HUES48 (cell line): ENCODE data around the gene MAP4.

Experiments used
- H3K27ac ChIP-seq: one replicate; pipeline ENCODE4 v1.7.0; 2013; ENCODE audit warnings: low read depth, low read length, inconsistent platforms
- H3K27me3 ChIP-seq: 2 replicates; pipeline ENCODE4 v1.6.1; 2013; ENCODE audit warnings: mild to moderate bottlenecking, low read length; ENCODE audit not compliant: control insufficient read depth, insufficient read depth
- H3K36me3 ChIP-seq: 2 replicates; pipeline ENCODE4 v1.6.1; 2013; ENCODE audit warnings: low read length; ENCODE audit not compliant: control insufficient read depth, insufficient read depth
- H3K4me1 ChIP-seq: 2 replicates; pipeline ENCODE4 v1.6.1; 2013; ENCODE audit warnings: mild to moderate bottlenecking, low read length; ENCODE audit not compliant: control insufficient read depth, insufficient read depth
- H3K4me3 ChIP-seq: 2 replicates; pipeline ENCODE4 v1.5.1; 2013; ENCODE audit warnings: mild to moderate bottlenecking, low read depth, low read length
- H3K9ac ChIP-seq: 2 replicates; pipeline ENCODE4 v1.6.1; 2013; ENCODE audit warnings: mild to moderate bottlenecking, low read depth, low read length, moderate library complexity
- H3K9me3 ChIP-seq: 2 replicates; pipeline ENCODE4 v1.6.1; 2013; ENCODE audit warnings: low read length; ENCODE audit not compliant: control insufficient read depth, insufficient read depth

MAP4 gene

DNA sequence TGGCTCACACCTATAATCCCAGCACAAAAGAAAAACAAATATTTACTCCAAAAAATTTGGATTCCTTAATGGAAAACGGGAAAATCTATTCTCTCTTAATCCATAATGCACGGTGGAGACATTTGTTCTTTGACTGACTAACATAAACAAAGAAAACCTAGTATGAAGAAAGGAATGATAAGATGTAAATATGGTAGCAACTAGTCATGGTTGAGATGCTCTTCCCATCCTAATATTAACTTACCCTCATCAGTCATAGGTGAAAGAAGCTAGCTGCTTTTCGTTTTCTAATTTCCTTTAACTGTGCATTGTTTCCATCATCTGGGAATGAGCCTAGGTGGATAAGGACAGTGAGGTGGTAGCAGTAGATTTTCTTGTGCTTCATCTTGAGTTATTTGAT is 22.0 kb downstream of the MAP4 start:
- Histone ChIP-seq H3K9me3 (no peaks in the 10 kb centered on the region), H3K9ac (no peak overlapping the region), H3K27ac (no peak overlapping the region), H3K36me3 (peaks cover 35% of the 10 kb centered on the region; the same call in 1 of the 2 replicates), H3K27me3 (no peaks in the 10 kb centered on the region), H3K4me3 (no peak overlapping the region), H3K4me1 (peaks cover 11% of the 10 kb centered on the region)

DNA sequence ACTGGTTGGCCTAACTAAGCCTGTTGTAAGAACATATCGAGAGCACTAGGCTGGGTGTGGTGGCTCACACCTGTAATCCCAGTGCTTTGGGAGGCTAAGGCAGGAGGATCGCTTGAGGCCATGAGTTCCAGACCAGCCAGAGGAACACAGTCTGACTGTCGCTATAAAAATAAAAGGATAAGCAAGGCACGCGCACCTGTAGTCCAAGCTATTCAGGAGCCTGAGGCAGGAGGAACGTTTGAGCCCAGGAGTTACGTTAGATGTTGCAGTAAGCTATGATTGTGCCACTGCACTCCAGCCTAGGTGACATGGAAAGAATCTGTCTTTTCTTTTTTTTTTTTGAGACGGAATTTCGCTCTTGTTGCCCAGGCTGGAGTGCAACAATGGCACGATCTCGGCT is 24.9 kb downstream of the MAP4 start:
- Histone ChIP-seq H3K4me1 (peaks cover 4% of the 10 kb centered on the region), H3K36me3 (peaks cover 34% of the 10 kb centered on the region), H3K27ac (no peak overlapping the region), H3K27me3 (no peaks in the 10 kb centered on the region), H3K9me3 (no peaks in the 10 kb centered on the region), H3K9ac (no peak overlapping the region), H3K4me3 (no peak overlapping the region)

DNA sequence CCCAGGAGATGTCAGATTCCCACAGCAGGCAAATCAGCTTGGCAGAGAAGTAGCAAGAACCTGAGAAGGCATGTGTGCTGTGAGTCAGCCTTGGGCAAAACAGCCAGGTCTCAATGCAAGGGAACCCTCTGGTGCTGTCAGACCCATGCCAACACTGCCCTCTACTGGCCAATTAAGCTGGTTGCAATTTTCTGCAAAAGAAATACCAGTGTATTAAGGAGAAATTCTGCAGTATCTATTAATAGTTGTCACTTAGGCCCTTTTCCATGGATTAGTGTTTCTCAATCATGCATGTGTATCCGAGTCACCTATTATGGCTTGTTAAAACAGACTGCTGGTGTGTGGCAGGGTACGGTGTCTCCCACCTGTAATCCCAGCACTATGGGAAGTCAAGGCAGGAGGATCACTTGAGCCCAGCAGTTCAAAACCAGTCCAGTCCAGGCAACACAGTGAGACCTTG is 26.2 kb downstream of the MAP4 start:
- H3K9ac ChIP-seq: no peak overlapping the region
- peaks cover 4% of the 10 kb centered on the region for H3K4me1 ChIP-seq

DNA sequence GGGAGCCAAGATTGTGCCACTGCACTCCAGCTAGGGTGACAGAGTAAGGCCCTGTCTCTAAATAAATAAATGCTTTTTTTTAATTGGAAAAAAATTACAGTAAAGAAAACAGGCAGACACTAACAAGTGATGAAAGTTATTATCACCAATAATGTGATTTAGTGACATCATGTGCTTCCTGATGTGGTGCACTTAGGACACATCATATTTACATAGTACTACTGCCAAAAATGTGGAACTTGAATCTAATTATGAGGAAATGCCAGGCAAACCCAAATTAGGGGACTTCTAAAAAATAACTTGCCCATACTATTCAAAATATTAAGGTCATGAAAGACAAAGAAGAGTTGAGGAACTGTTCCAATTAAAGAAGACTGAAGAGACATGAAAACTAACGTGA is 30.8 kb downstream of the MAP4 start:
- peaks cover 14% of the 10 kb centered on the region for H3K36me3 ChIP-seq
- H3K9ac ChIP-seq: no peak overlapping the region
- H3K27ac ChIP-seq: no peak overlapping the region
- no peaks in the 10 kb centered on the region for H3K9me3 ChIP-seq
- H3K4me1 ChIP-seq: peaks cover 4% of the 10 kb centered on the region
- H3K4me3 ChIP-seq: no peak overlapping the region
- no peaks in the 10 kb centered on the region for H3K27me3 ChIP-seq

More for the DNA sequence above, 26.2 kb downstream of the MAP4 start:
- Histone ChIP-seq H3K27me3 (no peaks in the 10 kb centered on the region), H3K27ac (no peak overlapping the region), H3K36me3 (peaks cover 27% of the 10 kb centered on the region), H3K4me3 (no peak overlapping the region), H3K9me3 (no peaks in the 10 kb centered on the region)

DNA sequence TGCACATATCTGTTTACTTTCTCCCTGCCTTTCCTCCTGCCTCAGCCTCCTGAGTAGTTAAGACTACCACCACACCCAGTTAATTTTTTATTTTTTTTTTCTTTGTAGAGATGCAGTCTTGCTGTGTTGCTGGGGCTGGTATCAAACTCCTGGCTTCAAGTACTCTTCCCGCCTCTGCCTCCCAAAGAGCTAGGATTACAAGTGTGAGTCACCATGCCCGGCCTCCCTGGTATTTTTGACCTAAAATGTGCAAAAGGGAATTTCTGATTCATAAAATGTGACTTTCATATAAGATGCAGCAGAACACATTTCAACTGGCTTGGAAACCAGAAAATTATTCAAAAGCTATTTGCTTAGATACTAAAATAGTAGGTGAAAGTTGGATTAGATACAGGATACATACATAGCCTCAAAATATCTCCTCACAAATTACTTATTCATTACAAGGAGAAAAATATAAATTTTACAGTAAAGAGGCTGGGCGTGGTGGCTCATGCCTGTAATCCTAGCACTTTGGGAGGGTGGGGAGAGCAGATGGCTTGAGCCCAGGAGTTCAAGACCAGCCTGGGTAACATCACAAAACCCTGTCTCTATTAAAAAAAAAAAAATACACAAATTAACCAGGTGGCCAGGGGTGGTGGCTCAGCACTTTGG is 32.0 kb downstream of the MAP4 start:
- no peak overlapping the region for H3K4me3 ChIP-seq
- no peaks in the 10 kb centered on the region for H3K27me3 ChIP-seq
- H3K27ac ChIP-seq: no peak overlapping the region
- peaks cover 11% of the 10 kb centered on the region for H3K36me3 ChIP-seq
- H3K4me1 ChIP-seq: no peaks in the 10 kb centered on the region
- H3K9me3 ChIP-seq: no peaks in the 10 kb centered on the region
- H3K9ac ChIP-seq: no peak overlapping the region

DNA sequence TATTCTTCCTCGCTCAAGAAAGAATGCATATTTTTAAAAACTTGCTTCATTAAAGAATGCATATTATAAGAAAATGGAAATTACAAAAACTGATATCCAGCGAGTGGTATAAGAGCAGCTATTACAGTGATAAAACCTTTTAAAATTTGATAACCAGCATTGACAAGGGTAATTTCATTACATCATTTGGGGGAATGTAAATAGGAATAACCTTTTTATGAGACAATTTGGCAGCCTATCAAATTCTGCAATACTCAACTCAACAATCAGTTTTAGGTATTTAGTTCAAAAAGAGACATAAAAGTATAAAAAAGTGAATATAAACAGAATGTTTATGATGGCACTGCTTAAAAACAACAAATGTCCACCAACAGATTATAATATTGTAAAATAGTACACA is 35.4 kb downstream of the MAP4 start:
- Histone ChIP-seq H3K9me3 (no peaks in the 10 kb centered on the region), H3K27me3 (no peaks in the 10 kb centered on the region), H3K4me3 (no peak overlapping the region), H3K27ac (no peak overlapping the region), H3K9ac (no peak overlapping the region), H3K36me3 (0 out of 2 replicates have a peak, but pooled peaks cover 6% of the 10 kb centered on the region), H3K4me1 (no peaks in the 10 kb centered on the region)

DNA sequence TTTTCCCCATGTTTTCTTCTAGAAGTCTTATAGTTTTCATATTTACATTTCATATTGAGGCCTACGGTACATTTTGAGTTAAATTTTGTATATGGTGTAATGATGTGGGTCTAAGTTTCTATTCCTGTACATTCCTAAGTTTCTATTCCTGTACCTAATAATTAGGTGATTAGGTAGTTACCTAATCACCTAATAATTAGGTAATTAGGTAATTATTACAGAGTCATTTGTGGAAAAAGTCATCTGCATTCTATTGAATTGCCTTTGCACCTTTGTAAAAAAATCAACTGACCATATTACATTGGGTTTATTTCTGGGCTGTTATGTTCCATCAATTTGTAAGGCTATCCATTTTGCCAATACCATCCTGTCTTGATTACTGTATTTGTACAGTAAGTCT is 37.1 kb downstream of the MAP4 start:
- Histone ChIP-seq H3K9me3 (no peaks in the 10 kb centered on the region), H3K4me3 (no peak overlapping the region), H3K4me1 (no peaks in the 10 kb centered on the region), H3K9ac (no peak overlapping the region), H3K27me3 (no peaks in the 10 kb centered on the region), H3K27ac (no peak overlapping the region), H3K36me3 (peaks cover 9% of the 10 kb centered on the region; the same call in 1 of the 2 replicates)

DNA sequence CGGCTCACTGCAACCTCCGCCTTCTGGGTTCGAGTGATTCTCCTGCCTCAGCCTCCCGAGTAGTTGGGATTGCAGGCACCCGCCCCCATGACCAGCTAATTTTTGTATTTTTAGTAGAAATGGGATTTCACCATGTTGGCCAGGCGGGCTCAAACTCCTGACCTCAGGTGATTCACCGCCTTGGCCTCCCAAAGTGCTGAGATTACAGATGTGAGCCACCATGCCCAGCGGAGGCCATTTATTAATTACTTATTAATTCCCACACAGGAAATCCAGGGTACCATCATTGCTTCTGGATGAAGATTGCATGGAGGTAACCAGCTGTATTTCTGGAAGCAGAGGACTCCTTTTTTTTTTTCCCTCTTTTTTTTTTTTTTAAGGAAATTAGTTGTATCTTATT is 37.8 kb downstream of the MAP4 start:
- no peak overlapping the region for H3K4me3 ChIP-seq
- no peaks in the 10 kb centered on the region for H3K27me3 ChIP-seq
- H3K9me3 ChIP-seq: no peaks in the 10 kb centered on the region
- peaks cover 9% of the 10 kb centered on the region; the same call in 1 of the 2 replicates for H3K36me3 ChIP-seq
- no peak overlapping the region for H3K27ac ChIP-seq
- no peak overlapping the region for H3K9ac ChIP-seq
- no peaks in the 10 kb centered on the region for H3K4me1 ChIP-seq

DNA sequence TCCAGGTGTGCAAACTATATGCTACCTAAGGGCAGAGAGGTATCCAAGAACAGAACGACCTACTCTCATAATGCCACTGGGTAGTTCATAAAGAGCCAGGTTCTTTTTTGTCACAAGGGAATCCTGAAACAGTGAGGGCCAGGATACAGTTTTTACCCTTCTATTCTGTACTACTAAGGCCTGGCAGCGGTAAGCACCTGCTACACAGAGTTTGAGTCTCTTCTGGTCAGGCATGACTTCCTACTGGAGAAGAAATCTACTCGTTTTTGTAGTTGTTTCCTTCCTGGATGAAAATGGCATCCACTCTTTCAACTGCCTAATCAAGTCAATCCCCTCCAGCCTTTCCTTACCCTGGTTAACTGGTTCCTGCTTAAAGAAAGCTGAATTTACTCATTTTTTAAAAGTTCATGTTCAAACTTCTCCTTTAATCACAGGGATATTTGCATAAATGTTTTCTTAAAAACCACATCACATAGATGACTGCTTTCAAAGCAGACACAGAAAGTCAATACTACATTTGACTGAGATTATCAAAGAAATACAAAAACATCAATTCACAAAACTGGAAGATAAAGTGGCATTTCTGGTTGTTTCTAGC is 40.0 kb downstream of the MAP4 start:
- Histone ChIP-seq H3K27me3 (no peaks in the 10 kb centered on the region), H3K4me1 (no peaks in the 10 kb centered on the region), H3K36me3 (peaks cover 14% of the 10 kb centered on the region; the same call in 1 of the 2 replicates), H3K9ac (no peak overlapping the region), H3K4me3 (no peak overlapping the region), H3K27ac (no peak overlapping the region), H3K9me3 (no peaks in the 10 kb centered on the region)

DNA sequence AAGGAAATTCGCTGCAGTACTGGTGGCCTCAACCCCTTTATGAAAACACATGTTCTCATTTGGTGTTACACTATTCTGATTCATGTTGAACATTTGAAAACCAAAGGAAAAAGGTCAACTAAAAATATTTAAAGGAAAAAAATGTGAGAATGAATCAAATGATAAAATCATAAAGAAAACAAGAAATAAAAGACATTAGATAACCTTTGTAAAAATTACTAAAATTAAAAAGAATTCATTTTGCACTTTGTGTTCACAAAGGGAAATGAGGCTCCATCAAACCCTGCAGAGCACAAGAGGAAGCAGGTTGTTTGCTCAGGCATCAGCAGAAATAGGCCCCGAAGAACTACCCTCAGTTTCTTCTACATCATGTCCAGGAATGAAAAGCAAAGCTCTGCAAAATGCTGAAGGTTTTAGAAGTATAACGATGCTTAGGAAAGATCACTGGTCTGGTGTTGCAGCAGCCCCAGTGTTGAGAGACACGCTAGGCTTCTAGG is 41.2 kb downstream of the MAP4 start:
- H3K9ac ChIP-seq: no peak overlapping the region
- H3K4me3 ChIP-seq: no peak overlapping the region
- H3K27ac ChIP-seq: no peak overlapping the region
- H3K27me3 ChIP-seq: no peaks in the 10 kb centered on the region
- H3K36me3 ChIP-seq: peaks cover 15% of the 10 kb centered on the region; the same call in 1 of the 2 replicates
- H3K4me1 ChIP-seq: no peaks in the 10 kb centered on the region
- no peaks in the 10 kb centered on the region for H3K9me3 ChIP-seq

DNA sequence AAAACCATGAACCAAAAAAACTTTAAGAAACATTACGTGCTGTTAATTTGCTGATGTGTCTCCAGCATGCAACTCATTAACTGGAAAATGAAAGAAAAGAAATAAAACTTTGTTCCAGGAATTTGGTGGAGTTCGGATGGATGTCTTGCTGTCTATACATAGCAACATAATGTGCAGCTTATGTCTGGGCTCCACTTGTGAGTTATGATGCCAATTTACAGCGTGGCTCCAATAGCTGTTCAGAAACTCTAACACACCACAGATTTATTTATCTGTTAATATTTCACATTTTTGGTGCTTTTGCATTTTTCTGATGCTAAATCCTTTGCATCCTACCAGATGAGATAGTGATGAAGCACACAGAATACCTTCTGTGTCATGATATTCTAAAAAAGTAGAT is 45.1 kb downstream of the MAP4 start:
- H3K4me3 ChIP-seq: no peak overlapping the region
- H3K4me1 ChIP-seq: no peaks in the 10 kb centered on the region
- H3K9me3 ChIP-seq: no peaks in the 10 kb centered on the region
- no peak overlapping the region for H3K9ac ChIP-seq
- no peak overlapping the region for H3K27ac ChIP-seq
- peaks cover 9% of the 10 kb centered on the region; the same call in 1 of the 2 replicates for H3K36me3 ChIP-seq
- H3K27me3 ChIP-seq: no peaks in the 10 kb centered on the region
